OCI-LY3 (cell line): ENCODE results near the gene BICRA.

Source experiments
- EZH2phosphoT487 ChIP-seq: fragments of 200-600 bp; shearing (Covaris generic); IDR thresholded peaks from 2 replicates; pipeline ENCODE4 v1.6.1; 2018; ENCODE audit warnings: antibody characterized with exemption, mixed run types, low read depth
- TF ChIP-seq, protein P1 (sequence below): fragments of 200-600, 300-600 bp; sonication (generic); IDR thresholded peaks from 2 replicates; pipeline ENCODE4 v1.5.1; 2014; ENCODE audit warnings: antibody characterized with exemption, low read length, low read depth

DNA sequence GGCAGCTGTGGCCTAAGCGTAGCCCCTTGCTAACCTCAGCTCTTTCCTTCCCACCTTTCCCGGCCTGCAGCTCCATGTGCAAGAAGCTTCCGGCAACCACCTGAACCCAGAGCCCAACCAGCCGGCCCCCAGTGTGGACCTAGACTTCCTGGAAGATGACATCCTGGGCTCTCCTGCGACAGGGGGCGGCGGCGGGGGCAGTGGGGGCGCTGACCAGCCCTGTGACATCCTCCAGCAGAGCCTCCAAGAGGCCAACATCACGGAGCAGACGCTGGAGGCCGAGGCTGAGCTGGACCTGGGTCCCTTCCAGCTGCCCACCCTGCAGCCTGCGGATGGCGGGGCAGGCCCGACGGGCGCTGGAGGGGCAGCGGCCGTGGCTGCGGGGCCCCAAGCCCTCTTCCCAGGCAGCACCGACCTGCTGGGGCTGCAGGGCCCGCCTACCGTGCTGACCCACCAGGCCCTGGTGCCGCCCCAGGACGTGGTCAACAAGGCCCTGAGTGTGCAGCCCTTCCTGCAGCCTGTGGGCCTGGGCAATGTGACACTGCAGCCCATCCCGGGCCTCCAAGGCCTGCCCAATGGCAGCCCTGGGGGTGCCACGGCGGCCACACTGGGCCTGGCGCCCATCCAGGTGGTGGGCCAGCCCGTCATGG, 70.4 kb downstream of the BICRA start:
- TF ChIP-seq, protein P1, sequence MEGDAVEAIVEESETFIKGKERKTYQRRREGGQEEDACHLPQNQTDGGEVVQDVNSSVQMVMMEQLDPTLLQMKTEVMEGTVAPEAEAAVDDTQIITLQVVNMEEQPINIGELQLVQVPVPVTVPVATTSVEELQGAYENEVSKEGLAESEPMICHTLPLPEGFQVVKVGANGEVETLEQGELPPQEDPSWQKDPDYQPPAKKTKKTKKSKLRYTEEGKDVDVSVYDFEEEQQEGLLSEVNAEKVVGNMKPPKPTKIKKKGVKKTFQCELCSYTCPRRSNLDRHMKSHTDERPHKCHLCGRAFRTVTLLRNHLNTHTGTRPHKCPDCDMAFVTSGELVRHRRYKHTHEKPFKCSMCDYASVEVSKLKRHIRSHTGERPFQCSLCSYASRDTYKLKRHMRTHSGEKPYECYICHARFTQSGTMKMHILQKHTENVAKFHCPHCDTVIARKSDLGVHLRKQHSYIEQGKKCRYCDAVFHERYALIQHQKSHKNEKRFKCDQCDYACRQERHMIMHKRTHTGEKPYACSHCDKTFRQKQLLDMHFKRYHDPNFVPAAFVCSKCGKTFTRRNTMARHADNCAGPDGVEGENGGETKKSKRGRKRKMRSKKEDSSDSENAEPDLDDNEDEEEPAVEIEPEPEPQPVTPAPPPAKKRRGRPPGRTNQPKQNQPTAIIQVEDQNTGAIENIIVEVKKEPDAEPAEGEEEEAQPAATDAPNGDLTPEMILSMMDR, result no peak
- no peak for TF ChIP-seq EZH2phosphoT487
